ENCODE data around the gene R3HDM1. TPM values are rescaled to one million over a fixed set of nuclear protein-coding genes. Genes with fewer than 3 reads are reported as not detected.

Gene R3HDM1
- total RNA-seq, 1 experiment from 2014 or later = 62.6 TPM

GRCh38 chr2:135561925-135562324 lies 30.6 kb downstream of the R3HDM1 start:
- intact Hi-C loops (cut with micrococcal nuclease; ENCODE audit: unreplicated experiment) (no loop called here), in situ Hi-C loops (cut with HindIII; ENCODE audit: low pct_unique_long_range_greater_than_20kb, low sequenced_read_pairs) (no loop called here)
- Histone ChIP-seq H3K36me3 (ENCODE audit: control insufficient read depth, insufficient read depth, low read length) (no peaks in the 10 kb centered on the region), H3K27me3 (ENCODE audit: control insufficient read depth, insufficient read depth, low read length) (no peaks in the 10 kb centered on the region), H3K4me3 (ENCODE audit: low read depth in 2 of 2, low read length in 2 of 2) (no peak overlapping the region), H3K4me1 (ENCODE audit: control insufficient read depth, insufficient read depth, low read length) (peaks cover 2% of the 10 kb centered on the region; the same call in 1 of the 2 replicates), H3K9me3 (ENCODE audit: control insufficient read depth, insufficient read depth, low read depth, low read length) (no peaks in the 10 kb centered on the region; the same call in 1 of the 2 replicates), H3K27ac (ENCODE audit: low read length) (no peak overlapping the region)
- POLR2A ChIA-PET = interaction anchor here (0.6 kb wide), 1 partner anchor 7 kb away, joined by 4 read pairs; no protein-coding TSS in a partner anchor
- no peak for TF ChIP-seq SIN3A (IDR thresholded peaks at IDR 0.05; ENCODE audit: borderline replicate concordance, insufficient read depth, low read depth, low read length)
- no peak for TF ChIP-seq CTCF (IDR thresholded peaks at IDR 0.05)
- no peak for TF ChIP-seq TCF7L2 (IDR thresholded peaks at IDR 0.05; ENCODE audit: low read depth, low read length)
- no peak for TF ChIP-seq POLR2AphosphoS5 (IDR thresholded peaks at IDR 0.05; ENCODE audit: low read depth, low read length)
- TF ChIP-seq REST (IDR thresholded peaks at IDR 0.05; ENCODE audit: insufficient read depth in 1 of 2, low read depth in 2 of 2, low read length in 1 of 2) = no peak
- CTCF ChIA-PET = no interaction called here
- ATAC-seq (no peak), DNase-seq (ENCODE audit: low read depth, low spot score) (no peak)
- no TSS peak for BruUV-seq (replicated peaks)

GRCh38 chr2:135563793-135564192 lies 32.5 kb downstream of the R3HDM1 start:
- BruUV-seq (replicated peaks) = no TSS peak
- Histone ChIP-seq H3K9me3 (ENCODE audit: control insufficient read depth, insufficient read depth, low read depth, low read length) (no peaks in the 10 kb centered on the region; the same call in 1 of the 2 replicates), H3K4me3 (ENCODE audit: low read depth in 2 of 2, low read length in 2 of 2) (no peak overlapping the region), H3K27me3 (ENCODE audit: control insufficient read depth, insufficient read depth, low read length) (no peaks in the 10 kb centered on the region), H3K27ac (ENCODE audit: low read length) (no peak overlapping the region), H3K4me1 (ENCODE audit: control insufficient read depth, insufficient read depth, low read length) (peaks cover 2% of the 10 kb centered on the region; the same call in 1 of the 2 replicates), H3K36me3 (ENCODE audit: control insufficient read depth, insufficient read depth, low read length) (no peaks in the 10 kb centered on the region)
- POLR2A ChIA-PET = no interaction called here
- in situ Hi-C loops (cut with HindIII; ENCODE audit: low pct_unique_long_range_greater_than_20kb, low sequenced_read_pairs) = no loop called here
- CTCF ChIA-PET = no interaction called here
- no peak for TF ChIP-seq POLR2AphosphoS5 (IDR thresholded peaks at IDR 0.05; ENCODE audit: low read depth, low read length)
- TF ChIP-seq CTCF (IDR thresholded peaks at IDR 0.05) = no peak
- TF ChIP-seq REST (IDR thresholded peaks at IDR 0.05; ENCODE audit: insufficient read depth in 1 of 2, low read depth in 2 of 2, low read length in 1 of 2) = no peak
- TF ChIP-seq TCF7L2 (IDR thresholded peaks at IDR 0.05; ENCODE audit: low read depth, low read length) = no peak
- no peak for TF ChIP-seq SIN3A (IDR thresholded peaks at IDR 0.05; ENCODE audit: borderline replicate concordance, insufficient read depth, low read depth, low read length)
- ATAC-seq = peak; percentile 86
- intact Hi-C loops (cut with micrococcal nuclease; ENCODE audit: unreplicated experiment) = no loop called here
- no peak for DNase-seq (ENCODE audit: low read depth, low spot score)

Data from Panc1 (cell line).